Endothelial cell of umbilical vein (primary cell): Measurements from ENCODE around the gene TMEM209. TPM values are rescaled to one million over a fixed set of nuclear protein-coding genes. Genes with fewer than 3 reads are reported as not detected.

Experiments
- BruUV-seq: library from RNA; stranded (reverse); fragments of 400-500 nt; replicated peaks from 2 replicates; lab custom pipeline; 2021; lab: Mats Ljungman, UMichigan
- CTCF ChIA-PET: fragments of 300-600, 350-600 bp; sonication (Branson Sonifier 250); formaldehyde crosslinking; loops from one replicate; lab custom pipeline; 2021; ENCODE audit warnings: antibody characterized with exemption, inconsistent platforms; lab: Charles Lee
- POLR2A ChIA-PET: fragments of 300-600, 350-600 bp; sonication (Branson Sonifier 250); formaldehyde crosslinking; loops from one replicate; lab custom pipeline; 2021; ENCODE audit warnings: antibody characterized with exemption, inconsistent platforms; lab: Charles Lee
- DNase-seq: peaks from one replicate; pipeline ENCODE4 v3.0.0-alpha.2; 2011; ENCODE audit warnings: low read depth, low spot score
- FAIRE-seq: peaks from 2 replicates; lab custom pipeline; 2011; peaks lifted over from hg19 to GRCh38; lab: Jason Lieb, UNC
- H2AFZ ChIP-seq: 2 replicates; pipeline ENCODE4 v1.6.0; 2012; ENCODE audit warnings: low read depth, low read length, control low read depth, inconsistent platforms
- H3K27ac ChIP-seq: 2 replicates; pipeline ENCODE4 v1.5.1; 2011; ENCODE audit warnings: low read depth, mild to moderate bottlenecking, control low read depth, low read length, moderate library complexity; ENCODE audit not compliant: insufficient read depth
- H3K27me3 ChIP-seq, 2 experiments: 2 replicates each; pipeline versions ENCODE4 v1.6.0 to v1.6.1; 2011; ENCODE audit warnings: low read length in 2 of 2, mixed read lengths in 1 of 2; ENCODE audit not compliant: control insufficient read depth in 2 of 2, insufficient read depth in 2 of 2
- H3K36me3 ChIP-seq, 2 experiments: 2 replicates in 1 of 2; 3 replicates in 1 of 2; pipeline ENCODE4 v1.5.1; 2011; ENCODE audit warnings: low read length in 2 of 2, mild to moderate bottlenecking in 1 of 2, moderate library complexity in 1 of 2; ENCODE audit not compliant: control insufficient read depth in 2 of 2, insufficient read depth in 2 of 2; ENCODE audit errors: extremely low read depth in 1 of 2
- H3K4me1 ChIP-seq: 3 replicates; pipeline ENCODE4 v1.5.1; 2011; ENCODE audit warnings: mild to moderate bottlenecking, low read length; ENCODE audit not compliant: control insufficient read depth, insufficient read depth; ENCODE audit errors: extremely low read depth
- H3K4me2 ChIP-seq: 2 replicates; pipeline ENCODE4 v1.6.1; 2011; ENCODE audit warnings: low read length, control low read depth, mixed read lengths; ENCODE audit not compliant: insufficient read depth
- H3K4me3 ChIP-seq, 3 experiments: fragments of 200-600 bp in 1 of 3; sonication (generic), shearing (Covaris generic) in 1 of 3; replicated peaks in 1 of 3; 2 replicates each; pipeline ENCODE4 v1.5.1; 2011 to 2016; ENCODE audit warnings: control low read depth in 3 of 3, low read length in 3 of 3, mild to moderate bottlenecking in 2 of 3, inconsistent platforms in 1 of 3, low read depth in 1 of 3, moderate library complexity in 1 of 3; ENCODE audit not compliant: insufficient read depth in 1 of 3
- H3K79me2 ChIP-seq: 2 replicates; pipeline ENCODE4 v1.6.0; 2012; ENCODE audit warnings: low read length, inconsistent platforms; ENCODE audit not compliant: control insufficient read depth, insufficient read depth
- H3K9ac ChIP-seq: replicated peaks from 2 replicates; pipeline ENCODE3; 2011; ENCODE audit warnings: low read length, control low read depth; ENCODE audit not compliant: insufficient read depth; ENCODE audit errors: extremely low read depth
- H3K9me1 ChIP-seq: replicated peaks from 3 replicates; pipeline ENCODE4 v1.6.0; 2011; ENCODE audit warnings: mild to moderate bottlenecking, low read length; ENCODE audit not compliant: control insufficient read depth, insufficient read depth; ENCODE audit errors: extremely low read depth
- H3K9me3 ChIP-seq: replicated peaks from 2 replicates; pipeline ENCODE4 v1.5.1; 2012; ENCODE audit warnings: low read length, inconsistent platforms; ENCODE audit not compliant: control insufficient read depth, insufficient read depth
- H4K20me1 ChIP-seq: replicated peaks from 2 replicates; pipeline ENCODE3; 2011; ENCODE audit warnings: mild to moderate bottlenecking, low read length; ENCODE audit not compliant: control insufficient read depth, insufficient read depth; ENCODE audit errors: extremely low read depth
- CTCF ChIP-seq, 2 donors: IDR thresholded peaks; 1 replicate in 1 of 2; 2 replicates in 1 of 2; pipeline ENCODE4 v1.5.1; 2011; ENCODE audit warnings: low read length in 2 of 2, mild to moderate bottlenecking in 2 of 2, moderate library complexity in 2 of 2, control low read depth in 1 of 2, inconsistent platforms in 1 of 2, low read depth in 1 of 2; ENCODE audit not compliant: insufficient read depth in 1 of 2; ENCODE audit errors: extremely low read depth in 1 of 2
- EZH2 ChIP-seq: IDR thresholded peaks from 2 replicates; pipeline ENCODE4 v1.6.1; 2012; ENCODE audit warnings: borderline replicate concordance, low read depth, mild to moderate bottlenecking, moderate library complexity, low read length, inconsistent platforms; ENCODE audit not compliant: severe bottlenecking
- FOS ChIP-seq: IDR thresholded peaks from 2 replicates; pipeline ENCODE4 v1.6.1; 2011; ENCODE audit warnings: mild to moderate bottlenecking, low read length, moderate library complexity, borderline replicate concordance; ENCODE audit not compliant: insufficient read depth
- GATA2 ChIP-seq: IDR thresholded peaks from 2 replicates; pipeline ENCODE4 v1.7.0; 2011; ENCODE audit warnings: low read depth, mild to moderate bottlenecking, moderate library complexity, mixed read lengths, low read length; ENCODE audit not compliant: insufficient read length, insufficient read depth
- JUN ChIP-seq: IDR thresholded peaks from 2 replicates; pipeline ENCODE4 v1.6.1; 2011; ENCODE audit warnings: borderline replicate concordance, low read depth; ENCODE audit not compliant: insufficient read length, insufficient read depth
- MYC ChIP-seq: IDR thresholded peaks from one replicate; pipeline ENCODE4 v1.6.1; 2011; ENCODE audit warnings: mild to moderate bottlenecking, low read depth, low read length
- POLR2A ChIP-seq: IDR thresholded peaks from 2 replicates; pipeline ENCODE4 v1.6.1; 2012; ENCODE audit warnings: low read depth, mild to moderate bottlenecking, control low read depth, low read length
- POLR2AphosphoS5 ChIP-seq: IDR thresholded peaks from 2 replicates; pipeline ENCODE4 v1.6.1; 2012; ENCODE audit warnings: low read depth, mild to moderate bottlenecking, control low read depth, low read length, moderate library complexity; ENCODE audit not compliant: insufficient read depth
- dilution Hi-C: fragments of 300-500 bp; cut with MboI; formaldehyde crosslinking; loops from one replicate; pipeline ENCODE4 v1.15.0; 2019; ENCODE audit warnings: low sequenced_read_pairs; ENCODE audit not compliant: extremely low pct_ligation_motif_present
- intact Hi-C: fragments of 100-400 bp; cut with micrococcal nuclease; formaldehyde crosslinking; loops from one replicate; pipeline ENCODE4 v1.10.0; 2022
- polyA plus RNA-seq, 4 experiments: library from polyadenylated mRNA; depleted of rRNA in 3 of 4; stranded (reverse) in 3 of 4; unstranded in 1 of 4; fragments of >200 nt; gene quantifications; 2 replicates each; pipeline versions ENCODE4 v1.2.1 to v1.2.3, GENCODE V29; 2011 to 2012; ENCODE audit warnings: missing spikeins in 1 of 4
- total RNA-seq: library from RNA; stranded (reverse); gene quantifications from 2 replicates; pipeline ENCODE4 v1.2.3, GENCODE V29; 2021
- TF ChIP-seq, protein P1 (sequence below): IDR thresholded peaks from 2 replicates; pipeline ENCODE4 v1.6.1; 2011; ENCODE audit not compliant: insufficient read depth, insufficient read length

The TMEM209 gene
- total and polyA plus RNA-seq, 2 donors (not counting 3 experiments of a cell fraction or from before 2014, with no cell fraction given): 13.0 to 16.6 TPM

DNA sequence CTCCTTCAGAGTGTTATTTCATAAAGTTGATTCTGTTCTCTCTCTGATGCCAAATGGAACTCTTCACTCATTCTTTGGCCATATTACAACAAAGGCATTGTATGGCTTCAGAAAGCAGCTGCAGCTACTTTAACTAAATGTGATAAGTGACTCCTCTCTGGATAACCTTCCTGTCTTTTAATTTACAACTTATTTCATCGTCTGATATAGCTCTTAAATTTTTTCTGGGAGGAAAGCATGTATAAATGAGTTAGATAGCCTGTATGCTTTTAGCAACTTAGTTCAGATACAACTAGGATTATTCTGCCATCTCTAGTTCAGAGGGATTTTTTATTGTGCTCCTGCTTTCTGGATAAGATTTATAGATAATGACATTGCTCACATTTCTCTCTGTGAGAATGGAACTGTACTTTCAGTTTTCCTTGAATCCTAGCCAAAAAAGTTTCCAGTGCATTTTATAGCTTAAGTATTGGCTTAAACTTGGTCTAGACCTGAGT, 77.3 kb downstream of the TMEM209 start:
- no peak overlapping the region for H3K4me2 ChIP-seq
- no peak for TF ChIP-seq CTCF (IDR thresholded peaks at IDR 0.05; ENCODE audit: extremely low read depth in 1 of 2, insufficient read depth in 1 of 2, low read depth in 1 of 2, low read length in 2 of 2)
- TF ChIP-seq GATA2: no peak
- no peak for TF ChIP-seq JUN
- TF ChIP-seq EZH2: no peak
- TF ChIP-seq, protein P1, sequence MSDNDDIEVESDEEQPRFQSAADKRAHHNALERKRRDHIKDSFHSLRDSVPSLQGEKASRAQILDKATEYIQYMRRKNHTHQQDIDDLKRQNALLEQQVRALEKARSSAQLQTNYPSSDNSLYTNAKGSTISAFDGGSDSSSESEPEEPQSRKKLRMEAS: no peak
- TF ChIP-seq POLR2AphosphoS5: no peak
- no peak for TF ChIP-seq MYC
- TF ChIP-seq FOS: no peak
- no peak for TF ChIP-seq POLR2A
- H3K27me3 ChIP-seq: no peaks in the 10 kb centered on the region
- H3K27ac ChIP-seq: no peak overlapping the region
- no peaks in the 10 kb centered on the region for H4K20me1 ChIP-seq
- no peak overlapping the region for H3K4me3 ChIP-seq
- no peaks in the 10 kb centered on the region for H3K9me1 ChIP-seq
- DNase-seq (peak; percentile 79), FAIRE-seq (no peak)
- no peak overlapping the region for H2AFZ ChIP-seq
- no peaks in the 10 kb centered on the region for H3K9me3 ChIP-seq
- CTCF ChIA-PET: interaction anchor here (0.9 to 2.1 kb wide), 7 partner anchors 12 to 630 kb away, joined by 3 to 13 read pairs (median 4); no protein-coding TSS in a partner anchor
- no peaks in the 10 kb centered on the region for H3K79me2 ChIP-seq
- dilution Hi-C loops: no loop called here
- intact Hi-C loops: no loop called here
- no peak overlapping the region for H3K9ac ChIP-seq
- POLR2A ChIA-PET: no interaction called here
- BruUV-seq: no TSS peak
- H3K36me3 ChIP-seq: peaks cover 10 to 13% of the 10 kb centered on the region in 2 experiments
- no peaks in the 10 kb centered on the region for H3K4me1 ChIP-seq
